ENCODE data around the gene SLC25A5. TPM values are rescaled to one million over a fixed set of nuclear protein-coding genes. Genes with fewer than 3 reads are reported as not detected.
"Not testable (repeated sequence)": the region's sequence is repeated elsewhere in the genome, so short reads cannot be mapped to it uniquely, and the experiment has no call there.

SLC25A5 gene
- total RNA-seq, 2 donors from 2014 or later, result 92.9 to 235 TPM

GRCh38 chrX:119423631-119424030, 44.6 kb upstream of the SLC25A5 start:
- ATAC-seq (no peak), DNase-seq (no peak)
- Histone ChIP-seq H3K36me3 (replicated peaks in 1 of 2; ENCODE audit: insufficient read depth in 1 of 2, low read depth in 2 of 2) (no peaks in the 10 kb centered on the region), H3K4me1 (peaks cover 7% of the 10 kb centered on the region), H3K4me3 (no peak overlapping the region), H3K9me3 (no peaks in the 10 kb centered on the region), H3K27me3 (no peaks in the 10 kb centered on the region), H3K27ac (no peak overlapping the region)
- 98 to 99% methylated on average over 12 to 14 of the region's 14 CpGs for WGBS, 2 donors
- TF ChIP-seq, protein P1, sequence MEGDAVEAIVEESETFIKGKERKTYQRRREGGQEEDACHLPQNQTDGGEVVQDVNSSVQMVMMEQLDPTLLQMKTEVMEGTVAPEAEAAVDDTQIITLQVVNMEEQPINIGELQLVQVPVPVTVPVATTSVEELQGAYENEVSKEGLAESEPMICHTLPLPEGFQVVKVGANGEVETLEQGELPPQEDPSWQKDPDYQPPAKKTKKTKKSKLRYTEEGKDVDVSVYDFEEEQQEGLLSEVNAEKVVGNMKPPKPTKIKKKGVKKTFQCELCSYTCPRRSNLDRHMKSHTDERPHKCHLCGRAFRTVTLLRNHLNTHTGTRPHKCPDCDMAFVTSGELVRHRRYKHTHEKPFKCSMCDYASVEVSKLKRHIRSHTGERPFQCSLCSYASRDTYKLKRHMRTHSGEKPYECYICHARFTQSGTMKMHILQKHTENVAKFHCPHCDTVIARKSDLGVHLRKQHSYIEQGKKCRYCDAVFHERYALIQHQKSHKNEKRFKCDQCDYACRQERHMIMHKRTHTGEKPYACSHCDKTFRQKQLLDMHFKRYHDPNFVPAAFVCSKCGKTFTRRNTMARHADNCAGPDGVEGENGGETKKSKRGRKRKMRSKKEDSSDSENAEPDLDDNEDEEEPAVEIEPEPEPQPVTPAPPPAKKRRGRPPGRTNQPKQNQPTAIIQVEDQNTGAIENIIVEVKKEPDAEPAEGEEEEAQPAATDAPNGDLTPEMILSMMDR (IDR thresholded peaks at IDR 0.05), result no peak
- no peak for TF ChIP-seq POLR2A (IDR thresholded peaks at IDR 0.05)
- intact Hi-C loops (cut with DNase I), result no loop called here

- Histone ChIP-seq H3K27me3 (no peaks in the 10 kb centered on the region), H3K4me1 (no peaks in the 10 kb centered on the region), H3K9me3 (no peaks in the 10 kb centered on the region), H3K4me3 (no peak overlapping the region), H3K36me3 (replicated peaks in 1 of 2; ENCODE audit: insufficient read depth in 1 of 2, low read depth in 2 of 2) (no peaks in the 10 kb centered on the region), H3K27ac (no peak overlapping the region)
- TF ChIP-seq POLR2A (IDR thresholded peaks at IDR 0.05), result no peak
- TF ChIP-seq, protein P1 (IDR thresholded peaks at IDR 0.05), result no peak
- no peak for ATAC-seq
- intact Hi-C loops (cut with DNase I), result no loop called here
- no peak for DNase-seq
- 82 to 88% methylated on average over 5 to 6 of the region's 6 CpGs for WGBS, 2 donors
These were observed 43.2 kb upstream of the SLC25A5 start for GRCh38 chrX:119424999-119425398.

DNA sequence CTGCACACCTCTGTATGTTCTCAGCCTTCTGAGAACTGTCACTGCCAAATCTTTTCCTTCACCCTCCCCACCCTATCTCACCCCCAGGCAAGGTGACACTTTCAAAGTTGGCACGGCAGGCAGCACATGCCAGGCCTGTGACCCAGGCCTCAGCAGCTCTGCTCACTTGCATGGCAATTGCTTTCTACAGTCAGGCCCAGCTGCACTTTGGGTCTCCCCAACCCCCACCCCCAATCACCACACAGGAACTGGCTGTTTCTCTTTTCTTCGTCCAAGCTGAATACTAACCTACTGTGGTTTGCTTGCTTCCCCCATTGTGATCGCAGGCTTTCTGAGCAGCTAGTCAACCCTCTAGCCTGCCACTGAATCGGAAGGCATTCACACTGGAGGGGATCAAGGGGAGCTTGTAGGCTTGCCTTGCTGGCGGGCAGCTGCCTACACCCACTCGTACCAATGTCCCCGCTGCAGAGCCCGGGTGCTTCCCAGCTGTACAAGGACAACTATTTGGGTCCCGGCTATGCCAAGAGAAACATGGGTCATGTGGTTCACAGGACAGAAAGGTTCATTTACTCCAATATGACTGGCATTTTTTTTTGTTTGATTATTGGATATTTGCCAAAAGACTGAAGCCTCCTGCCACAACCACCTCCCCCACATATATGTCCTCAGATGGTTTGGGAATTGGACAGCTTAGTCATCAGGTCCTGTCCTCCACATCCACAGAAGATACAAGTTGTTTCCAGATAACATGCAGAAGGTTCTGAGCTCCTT, 41.0 kb upstream of the SLC25A5 start:
- H3K27ac ChIP-seq, result peak overlapping the region in 1 of 4 donors; percentile 18
- H3K4me3 ChIP-seq, result no peak overlapping the region
- intact Hi-C loops (cut with DNase I), result no loop called here
- H3K9me3 ChIP-seq, result no peaks in the 10 kb centered on the region
- no peaks in the 10 kb centered on the region for H3K36me3 ChIP-seq (replicated peaks in 1 of 2; ENCODE audit: insufficient read depth in 1 of 2, low read depth in 2 of 2)
- 37% methylated on average over 9 of the region's 9 CpGs; no CpG with 5 or more reads in 1 of the 2 donors for WGBS, 2 donors
- TF ChIP-seq, protein P1 (IDR thresholded peaks at IDR 0.05), result no peak
- no peak for TF ChIP-seq POLR2A (IDR thresholded peaks at IDR 0.05)
- no peaks in the 10 kb centered on the region for H3K4me1 ChIP-seq
- no peaks in the 10 kb centered on the region for H3K27me3 ChIP-seq
- peak; percentile 9 for ATAC-seq
- peak in 2 of 4 donors; percentile 15 to 19 for DNase-seq

DNA sequence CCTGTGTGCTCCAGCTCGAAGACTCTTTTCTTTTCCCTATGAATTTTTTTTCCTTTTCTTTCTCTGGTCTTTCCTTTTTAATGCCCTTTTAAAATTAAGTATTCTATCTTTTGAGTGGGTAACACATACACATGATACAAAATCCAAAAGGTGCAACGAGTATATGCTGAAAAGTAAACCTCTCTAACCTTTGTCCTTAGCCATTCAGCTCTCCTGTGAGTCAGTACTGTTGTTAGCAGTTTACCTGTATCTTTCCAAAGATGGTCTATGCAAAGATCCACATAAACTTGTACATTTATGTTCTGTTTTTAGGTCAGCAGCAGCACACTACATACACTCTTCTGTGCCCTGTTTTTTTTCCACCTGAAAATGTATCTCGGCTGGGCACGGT, 40.5 kb upstream of the SLC25A5 start:
- 80 to 87% methylated on average over 4 of the region's 4 CpGs for WGBS, 2 donors
- no peaks in the 10 kb centered on the region for H3K9me3 ChIP-seq
- TF ChIP-seq, protein P1 (IDR thresholded peaks at IDR 0.05), result no peak
- no peak for TF ChIP-seq POLR2A (IDR thresholded peaks at IDR 0.05)
- H3K4me3 ChIP-seq, result no peak overlapping the region
- DNase-seq (no peak), ATAC-seq (no peak)
- intact Hi-C loops (cut with DNase I), result no loop called here
- H3K36me3 ChIP-seq (replicated peaks in 1 of 2; ENCODE audit: insufficient read depth in 1 of 2, low read depth in 2 of 2), result no peaks in the 10 kb centered on the region
- no peaks in the 10 kb centered on the region for H3K4me1 ChIP-seq
- H3K27me3 ChIP-seq, result no peaks in the 10 kb centered on the region
- no peak overlapping the region for H3K27ac ChIP-seq

DNA sequence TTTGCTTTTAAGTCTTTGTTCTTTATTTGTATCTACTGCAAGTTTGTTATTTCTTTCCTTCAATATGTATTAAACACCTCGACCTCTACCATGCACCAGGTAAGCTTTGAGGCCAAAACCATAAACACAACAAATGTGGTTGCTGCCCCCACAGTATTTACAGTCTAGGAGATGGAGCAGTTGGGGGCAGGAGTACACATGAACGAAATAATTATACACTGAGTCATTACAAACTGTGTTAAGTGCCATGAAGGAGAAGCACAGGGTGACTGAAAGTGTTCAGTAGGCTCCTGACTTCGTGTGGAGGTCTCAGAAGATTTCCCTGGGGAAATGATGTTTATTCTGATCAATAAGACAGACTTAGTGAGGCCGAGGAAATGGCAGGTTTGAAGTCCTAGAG, 38.8 kb upstream of the SLC25A5 start:
- H3K9me3 ChIP-seq, result no peaks in the 10 kb centered on the region
- H3K4me1 ChIP-seq, result no peaks in the 10 kb centered on the region
- no peak for TF ChIP-seq POLR2A (IDR thresholded peaks at IDR 0.05)
- TF ChIP-seq, protein P1 (IDR thresholded peaks at IDR 0.05), result no peak
- no peak for ATAC-seq
- H3K27me3 ChIP-seq, result no peaks in the 10 kb centered on the region
- no peaks in the 10 kb centered on the region for H3K36me3 ChIP-seq (replicated peaks in 1 of 2; ENCODE audit: insufficient read depth in 1 of 2, low read depth in 2 of 2)
- WGBS, 2 donors, result 60 to 80% methylated on average over 3 to 4 of the region's 4 CpGs
- no peak overlapping the region for H3K27ac ChIP-seq
- intact Hi-C loops (cut with DNase I), result no loop called here
- DNase-seq, result no peak
- H3K4me3 ChIP-seq, result no peak overlapping the region

- ATAC-seq; H3K27ac ChIP-seq; H3K36me3 ChIP-seq (replicated peaks in 1 of 2; ENCODE audit: insufficient read depth in 1 of 2, low read depth in 2 of 2); H3K9me3 ChIP-seq; H3K4me1 ChIP-seq; DNase-seq; H3K4me3 ChIP-seq; H3K27me3 ChIP-seq; intact Hi-C loops (cut with DNase I): not testable (repeated sequence)
- WGBS, 2 donors, result 89 to 98% methylated on average over 7 of the region's 17 CpGs
These were observed 26.9 kb upstream of the SLC25A5 start for GRCh38 chrX:119441295-119441694.

All from body of pancreas (tissue), 4 donors.